SU-DHL-6 (cell line): Measurements from ENCODE around the gene SLC46A3.
"Not testable (repeated sequence)": the region's sequence is repeated elsewhere in the genome, so short reads cannot be mapped to it uniquely, and the experiment has no call there.

Experiments
- H2AFZ ChIP-seq: fragments of 200-600 bp; sonication (generic); 2 replicates; pipeline ENCODE4 v1.6.1; 2014; ENCODE audit warnings: low read depth, mild to moderate bottlenecking, moderate library complexity, mixed read lengths, antibody characterized with exemption, low read length; ENCODE audit not compliant: severe bottlenecking
- H3F3A ChIP-seq: fragments of 200-600 bp; shearing (Covaris generic); 2 replicates; pipeline ENCODE4 v1.6.0; 2016; ENCODE audit warnings: antibody characterized with exemption, mild to moderate bottlenecking; ENCODE audit not compliant: insufficient read depth
- H3K27ac ChIP-seq: fragments of 200-600 bp; sonication (generic); 2 replicates; pipeline ENCODE4 v1.5.1; 2016; ENCODE audit warnings: low read depth, mild to moderate bottlenecking, low read length, moderate library complexity, mixed read lengths
- H3K27me3 ChIP-seq: fragments of 200-600 bp; sonication (generic), shearing (Covaris generic); 2 replicates; pipeline ENCODE4 v1.6.0; 2014; ENCODE audit warnings: mild to moderate bottlenecking, low read length
- H3K36me3 ChIP-seq: fragments of 200-600 bp; sonication (generic); 2 replicates; pipeline ENCODE4 v1.6.1; 2014; ENCODE audit warnings: mild to moderate bottlenecking, low read length, mixed read lengths
- H3K4me2 ChIP-seq: fragments of 300-600, 200-600 bp; shearing (Covaris generic), sonication (generic); 2 replicates; pipeline ENCODE4 v1.6.0; 2014; ENCODE audit warnings: low read length, low read depth, mild to moderate bottlenecking; ENCODE audit not compliant: poor library complexity, severe bottlenecking
- H3K4me3 ChIP-seq: fragments of 200-600 bp; sonication (generic); 2 replicates; pipeline ENCODE4 v1.5.1; 2014; ENCODE audit warnings: antibody characterized with exemption, low read length, mild to moderate bottlenecking, mixed read lengths; ENCODE audit not compliant: insufficient read depth, poor library complexity, severe bottlenecking
- H3K79me2 ChIP-seq: fragments of 200-600 bp; sonication (generic); 2 replicates; pipeline ENCODE4 v1.6.1; 2014; ENCODE audit warnings: mild to moderate bottlenecking, low read length, moderate library complexity; ENCODE audit not compliant: insufficient read depth
- H3K9ac ChIP-seq: fragments of 200-600 bp; sonication (generic); 2 replicates; pipeline ENCODE4 v1.7.0; 2014; ENCODE audit warnings: mild to moderate bottlenecking, low read length
- H3K9me2 ChIP-seq: fragments of 200-600 bp; sonication (generic); replicated peaks from 2 replicates; pipeline ENCODE4 v1.6.1; 2014; ENCODE audit warnings: low read length; ENCODE audit not compliant: insufficient read depth
- H3K9me3 ChIP-seq: fragments of 200-600 bp; sonication (generic); 2 replicates; pipeline ENCODE4 v1.6.1; 2014; ENCODE audit warnings: low read length, mixed read lengths; ENCODE audit not compliant: insufficient read depth
- H4K20me1 ChIP-seq: fragments of 200-600 bp; sonication (generic); 2 replicates; pipeline ENCODE4 v1.6.1; 2014; ENCODE audit warnings: low read depth, mild to moderate bottlenecking, antibody characterized with exemption, low read length, moderate library complexity, mixed read lengths
- CTCF ChIP-seq: fragments of 200-600 bp; sonication (generic); IDR thresholded peaks from one replicate; pipeline ENCODE4 v1.5.1; 2017; ENCODE audit warnings: antibody characterized with exemption, mild to moderate bottlenecking, low read length, moderate library complexity; ENCODE audit not compliant: insufficient read depth, poor library complexity, severe bottlenecking
- EZH2phosphoT487 ChIP-seq: fragments of 200-600 bp; sonication (generic), shearing (Covaris generic); conservative IDR thresholded peaks from 2 replicates; pipeline ENCODE4 v1.6.1; 2018; ENCODE audit warnings: mild to moderate bottlenecking, antibody characterized with exemption, low read length, moderate library complexity, mixed read lengths

SLC46A3 gene

DNA sequence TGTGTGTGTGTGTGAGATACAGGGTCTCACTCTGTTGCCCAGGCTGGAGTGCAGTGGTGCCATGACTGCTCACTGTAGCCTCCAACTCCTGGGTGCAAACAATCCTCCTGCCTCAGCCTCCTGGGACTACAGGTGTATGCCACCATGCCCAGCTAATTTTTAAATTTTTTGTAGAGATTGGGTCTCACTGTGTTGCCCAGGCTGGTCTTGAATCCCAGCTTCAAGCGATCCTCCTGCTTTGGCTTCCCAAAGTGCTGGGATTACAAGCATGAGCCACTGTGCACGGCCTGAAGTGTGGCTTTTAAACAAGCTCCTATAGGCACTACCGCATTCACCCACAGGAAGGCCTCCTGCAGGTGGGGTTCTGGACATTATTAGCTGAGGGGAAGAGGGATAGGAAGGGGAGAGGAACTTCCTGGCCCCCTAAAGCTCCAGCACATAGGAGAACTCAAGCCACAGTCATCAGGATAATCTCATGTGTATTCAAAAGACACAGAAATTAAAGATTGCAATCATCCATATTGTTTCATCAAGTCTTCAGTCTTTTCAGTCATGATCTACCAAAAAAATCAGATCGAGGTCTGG lies 24.8 kb upstream of the SLC46A3 start:
- Histone ChIP-seq H3K36me3 (no peaks in the 10 kb centered on the region), H3F3A (no peaks in the 10 kb centered on the region), H3K9ac (no peak overlapping the region), H3K4me3 (no peak overlapping the region), H3K27me3 (no peaks in the 10 kb centered on the region), H4K20me1 (no peaks in the 10 kb centered on the region), H3K9me2 (no peaks in the 10 kb centered on the region), H3K79me2 (no peaks in the 10 kb centered on the region), H3K4me2 (no peak overlapping the region), H2AFZ (no peak overlapping the region), H3K27ac (no peak overlapping the region), H3K9me3 (no peaks in the 10 kb centered on the region)
- TF ChIP-seq CTCF: no peak
- TF ChIP-seq EZH2phosphoT487: no peak

GRCh38 chr13:28743020-28743419 lies 24.2 kb upstream of the SLC46A3 start:
- H3K4me3 ChIP-seq: no peak overlapping the region
- no peaks in the 10 kb centered on the region for H4K20me1 ChIP-seq
- no peaks in the 10 kb centered on the region for H3K9me3 ChIP-seq
- H3K4me2 ChIP-seq: no peak overlapping the region
- no peak overlapping the region for H3K27ac ChIP-seq
- no peaks in the 10 kb centered on the region for H3K79me2 ChIP-seq
- H3K9ac ChIP-seq: no peak overlapping the region
- H2AFZ ChIP-seq: no peak overlapping the region
- no peaks in the 10 kb centered on the region for H3K27me3 ChIP-seq
- no peaks in the 10 kb centered on the region for H3K9me2 ChIP-seq
- TF ChIP-seq EZH2phosphoT487: no peak
- TF ChIP-seq CTCF: no peak
- no peaks in the 10 kb centered on the region for H3F3A ChIP-seq
- no peaks in the 10 kb centered on the region for H3K36me3 ChIP-seq

DNA sequence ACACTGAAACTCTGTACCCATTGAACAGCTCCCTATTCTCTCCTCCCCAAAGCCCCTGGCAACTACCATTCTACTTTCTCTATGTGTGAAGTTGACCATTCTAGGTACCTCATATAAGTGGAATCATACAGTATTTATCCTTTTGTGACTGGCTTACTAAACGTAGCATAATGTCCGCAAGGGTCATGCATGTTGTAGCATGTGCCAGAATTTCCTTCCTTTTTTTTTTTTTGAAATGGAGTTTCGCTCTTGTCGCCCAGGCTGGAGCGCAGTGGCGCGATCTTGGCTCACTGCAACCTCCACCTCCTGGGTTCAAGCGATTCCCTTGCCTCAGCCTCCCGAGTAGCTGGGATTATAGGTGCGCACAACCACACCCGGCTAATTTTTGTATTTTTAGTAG lies 23.7 kb upstream of the SLC46A3 start:
- H2AFZ ChIP-seq, H3K9me3 ChIP-seq, H3K4me3 ChIP-seq, H3K27ac ChIP-seq, H3K36me3 ChIP-seq, H4K20me1 ChIP-seq, H3K79me2 ChIP-seq, H3F3A ChIP-seq, H3K9ac ChIP-seq, H3K27me3 ChIP-seq, H3K9me2 ChIP-seq, H3K4me2 ChIP-seq: not testable (repeated sequence)

DNA sequence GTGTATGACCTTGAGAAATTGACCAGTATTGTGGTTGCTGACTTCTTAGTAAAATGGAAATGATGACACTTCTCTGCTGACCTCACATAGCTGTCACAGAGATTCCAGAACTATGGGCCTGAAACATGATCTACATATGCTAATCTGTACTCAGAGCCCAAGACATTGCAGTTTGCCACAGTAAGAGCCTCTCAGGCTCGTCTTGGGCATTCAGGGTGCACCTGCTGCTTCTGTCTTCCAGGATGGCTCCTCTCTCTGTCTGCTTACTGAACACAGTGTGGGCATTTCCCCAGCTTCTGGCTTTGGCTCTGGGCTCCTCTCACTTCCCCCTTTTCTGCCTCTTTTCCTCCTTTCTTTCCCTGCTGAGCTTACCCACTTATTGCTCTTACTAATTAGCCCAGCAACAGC lies 22.3 kb upstream of the SLC46A3 start:
- Histone ChIP-seq H3K9ac (no peak overlapping the region), H3K4me2 (no peak overlapping the region), H3K9me3 (no peaks in the 10 kb centered on the region), H3F3A (no peaks in the 10 kb centered on the region), H3K79me2 (no peaks in the 10 kb centered on the region), H4K20me1 (no peaks in the 10 kb centered on the region), H3K9me2 (no peaks in the 10 kb centered on the region), H3K36me3 (no peaks in the 10 kb centered on the region), H3K27ac (no peak overlapping the region), H2AFZ (no peak overlapping the region), H3K4me3 (no peak overlapping the region), H3K27me3 (no peaks in the 10 kb centered on the region)
- TF ChIP-seq CTCF (no peak), EZH2phosphoT487 (no peak)
